Neuron (in vitro differentiated cells): ENCODE measurements around the gene MRM1.

Experiments
- H2AFZ ChIP-seq: one replicate; pipeline ENCODE4 v1.6.1; 2013; ENCODE audit warnings: low read depth, mild to moderate bottlenecking, inconsistent platforms, low read length, moderate library complexity
- H3K27me3 ChIP-seq: one replicate; pipeline ENCODE4 v1.6.1; 2013; ENCODE audit warnings: low read length; ENCODE audit not compliant: insufficient read depth
- H3K36me3 ChIP-seq: one replicate; pipeline ENCODE4 v1.6.1; 2013; ENCODE audit warnings: low read length; ENCODE audit not compliant: insufficient read depth
- H3K4me1 ChIP-seq: one replicate; pipeline ENCODE4 v1.6.1; 2013; ENCODE audit warnings: low read length; ENCODE audit not compliant: insufficient read depth
- H3K4me3 ChIP-seq: 2 replicates; pipeline ENCODE4 v1.5.1; 2013; ENCODE audit warnings: mild to moderate bottlenecking, low read length, moderate library complexity
- H3K9me3 ChIP-seq: one replicate; pipeline ENCODE4 v1.6.1; 2013; ENCODE audit warnings: low read length

The MRM1 gene, protein sequence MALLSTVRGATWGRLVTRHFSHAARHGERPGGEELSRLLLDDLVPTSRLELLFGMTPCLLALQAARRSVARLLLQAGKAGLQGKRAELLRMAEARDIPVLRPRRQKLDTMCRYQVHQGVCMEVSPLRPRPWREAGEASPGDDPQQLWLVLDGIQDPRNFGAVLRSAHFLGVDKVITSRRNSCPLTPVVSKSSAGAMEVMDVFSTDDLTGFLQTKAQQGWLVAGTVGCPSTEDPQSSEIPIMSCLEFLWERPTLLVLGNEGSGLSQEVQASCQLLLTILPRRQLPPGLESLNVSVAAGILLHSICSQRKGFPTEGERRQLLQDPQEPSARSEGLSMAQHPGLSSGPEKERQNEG

DNA sequence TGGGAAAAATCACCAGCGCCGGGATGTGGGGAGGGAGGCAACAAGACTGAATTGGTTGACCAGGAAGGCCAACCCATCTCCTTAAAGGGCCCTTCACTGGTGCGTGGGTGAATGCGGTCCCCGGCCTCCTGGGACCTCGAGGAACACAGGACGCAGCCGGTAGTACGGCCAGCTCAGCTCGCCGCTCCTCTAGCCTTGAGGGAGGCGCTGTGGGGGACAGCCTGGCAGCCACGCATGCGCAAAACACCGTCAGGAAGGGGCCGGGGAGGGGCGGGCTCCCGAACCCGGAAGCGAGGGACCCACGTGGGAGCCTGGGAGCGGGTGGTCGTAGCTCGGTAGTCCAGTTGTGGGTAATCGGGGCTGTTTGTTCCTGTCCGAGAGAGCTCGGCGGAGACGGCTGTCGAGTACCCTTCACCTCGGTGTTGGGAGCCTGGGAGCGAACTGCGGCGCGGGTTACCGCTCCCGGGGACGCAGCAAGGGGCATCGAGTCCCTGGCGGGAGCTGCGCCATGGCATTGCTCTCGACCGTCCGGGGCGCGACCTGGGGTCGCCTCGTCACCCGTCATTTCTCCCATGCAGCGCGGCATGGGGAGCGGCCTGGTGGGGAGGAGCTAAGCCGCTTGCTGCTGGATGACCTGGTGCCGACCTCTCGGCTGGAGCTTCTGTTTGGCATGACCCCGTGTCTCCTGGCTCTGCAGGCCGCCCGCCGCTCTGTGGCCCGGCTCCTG, at the start of gene MRM1:
Gene MRM1 (plus strand): TSS at position 281 of the 727 bp plus-strand sequence. CDS start 228 bp downstream, at position 509.
- H3K9me3 ChIP-seq, result no peaks in the 10 kb centered on the region
- H3K27me3 ChIP-seq, result no peaks in the 10 kb centered on the region
- H3K36me3 ChIP-seq, result no peaks in the 10 kb centered on the region
- peaks cover 21% of the 10 kb centered on the region for H3K4me1 ChIP-seq
- H3K4me3 ChIP-seq, result peak within 1 kb of the TSS; percentile 64
- H2AFZ ChIP-seq, result peak within 1 kb of the TSS; percentile 49

DNA sequence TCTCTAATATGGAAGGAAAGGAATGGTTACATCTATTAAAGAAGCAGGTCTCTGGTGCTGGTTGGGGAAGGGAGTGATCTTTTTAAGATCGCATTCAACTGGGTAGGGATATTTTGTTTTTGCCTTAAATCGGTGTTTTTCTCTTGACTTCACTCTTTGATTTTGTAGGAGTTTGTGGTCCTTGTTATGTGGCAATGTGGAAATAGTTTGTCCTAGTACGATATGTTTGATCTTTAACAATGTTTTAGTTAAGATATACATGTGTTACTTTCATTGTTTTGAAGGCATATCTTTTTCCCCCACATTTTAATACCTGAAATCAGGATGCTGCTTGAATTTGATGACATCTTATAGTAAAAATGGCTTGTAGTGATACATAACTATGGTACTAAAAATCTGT, 47.9 kb upstream of the MRM1 start:
- peaks cover 36% of the 10 kb centered on the region for H3K36me3 ChIP-seq
- H3K4me3 ChIP-seq, result no peak overlapping the region
- no peak overlapping the region for H2AFZ ChIP-seq
- H3K9me3 ChIP-seq, result no peaks in the 10 kb centered on the region
- H3K27me3 ChIP-seq, result no peaks in the 10 kb centered on the region
- H3K4me1 ChIP-seq, result no peaks in the 10 kb centered on the region

DNA sequence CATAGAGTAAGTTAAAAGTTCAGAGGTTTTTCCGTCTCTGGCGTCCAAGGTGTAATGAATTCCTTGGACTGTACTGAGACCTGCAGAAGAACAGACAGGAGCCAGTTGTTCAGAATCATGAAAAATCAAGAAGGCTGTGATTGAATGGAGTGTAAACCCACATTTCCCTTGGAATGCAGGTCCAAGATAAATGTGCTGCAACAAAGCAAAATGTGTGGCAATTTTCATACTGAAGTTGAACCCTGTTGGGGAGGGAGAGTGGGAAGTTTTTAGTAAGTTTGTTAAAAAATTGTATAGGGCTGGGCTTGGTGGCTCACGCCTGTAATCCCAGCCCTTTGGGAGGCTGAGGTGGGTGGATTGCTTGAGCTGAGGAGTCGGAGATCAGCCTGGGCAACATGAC, 35.3 kb upstream of the MRM1 start:
- no peaks in the 10 kb centered on the region for H3K27me3 ChIP-seq
- H3K9me3 ChIP-seq, result no peaks in the 10 kb centered on the region
- H2AFZ ChIP-seq, result no peak overlapping the region
- H3K4me1 ChIP-seq, result no peaks in the 10 kb centered on the region
- no peak overlapping the region for H3K4me3 ChIP-seq
- H3K36me3 ChIP-seq, result peaks cover 64% of the 10 kb centered on the region

DNA sequence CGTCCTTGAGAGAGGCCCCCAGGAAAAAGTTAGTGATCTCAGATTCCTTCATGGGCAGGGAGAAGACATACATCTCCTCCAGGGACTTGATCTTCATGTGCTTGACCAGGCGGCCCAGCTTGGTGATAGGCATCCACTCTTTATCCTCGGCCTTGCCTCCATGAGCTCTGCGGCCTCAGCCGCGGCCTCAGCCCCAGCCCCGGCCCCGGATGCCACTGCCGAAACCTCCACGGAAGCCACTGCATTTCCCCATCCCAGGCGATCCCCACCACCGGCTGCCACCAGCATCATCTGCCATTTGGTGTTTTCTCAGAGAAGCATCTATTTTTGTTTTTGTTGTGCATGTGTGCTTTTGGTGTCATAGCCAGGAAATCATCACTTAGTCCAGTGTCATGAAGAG, 26.4 kb upstream of the MRM1 start:
- H3K36me3 ChIP-seq, result peaks cover 46% of the 10 kb centered on the region
- H3K4me1 ChIP-seq, result no peaks in the 10 kb centered on the region
- no peaks in the 10 kb centered on the region for H3K27me3 ChIP-seq
- H3K4me3 ChIP-seq, result no peak overlapping the region
- H2AFZ ChIP-seq, result no peak overlapping the region
- peaks cover 4% of the 10 kb centered on the region for H3K9me3 ChIP-seq

DNA sequence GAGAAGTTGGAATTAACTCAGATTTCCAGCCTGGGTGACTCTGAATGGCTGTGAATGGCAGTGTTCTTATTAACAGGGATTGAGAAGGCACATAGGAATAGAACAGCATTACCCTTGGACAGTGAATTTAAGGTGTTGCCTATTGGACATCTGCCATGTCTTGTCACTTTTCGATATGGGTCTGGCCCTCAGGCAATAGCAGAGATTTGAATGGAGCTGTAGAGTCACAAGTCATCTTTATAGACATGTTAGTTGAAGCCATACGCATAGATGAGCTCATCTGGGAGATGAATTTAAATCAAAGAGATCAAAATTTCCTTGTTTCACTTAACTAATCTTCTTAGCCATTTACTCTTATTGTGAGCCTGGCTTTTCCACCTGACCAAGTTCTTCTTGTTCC, 24.6 kb upstream of the MRM1 start:
- H2AFZ ChIP-seq, result no peak overlapping the region
- H3K9me3 ChIP-seq, result peaks cover 4% of the 10 kb centered on the region
- H3K36me3 ChIP-seq, result peaks cover 54% of the 10 kb centered on the region
- no peaks in the 10 kb centered on the region for H3K4me1 ChIP-seq
- no peak overlapping the region for H3K4me3 ChIP-seq
- H3K27me3 ChIP-seq, result no peaks in the 10 kb centered on the region

DNA sequence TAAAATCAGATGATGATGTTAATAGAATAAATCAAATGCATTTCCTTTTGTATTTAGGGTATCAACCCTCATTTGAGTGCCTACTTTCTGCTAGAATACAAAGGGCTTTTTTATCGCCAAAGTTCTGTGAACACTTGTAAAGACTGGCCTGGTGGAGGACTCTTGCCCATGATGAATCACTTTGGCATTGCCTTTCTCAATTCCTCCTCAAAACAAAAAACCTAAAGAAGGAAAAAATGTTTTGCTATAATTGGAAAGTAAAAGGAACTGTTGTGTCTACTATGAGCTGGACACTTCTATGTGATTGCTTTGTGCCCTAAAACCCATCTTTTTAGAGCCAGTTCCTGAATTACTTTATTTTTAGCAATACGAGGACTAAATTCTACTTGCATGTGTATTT, 22.7 kb upstream of the MRM1 start:
- H3K9me3 ChIP-seq, result no peaks in the 10 kb centered on the region
- no peaks in the 10 kb centered on the region for H3K27me3 ChIP-seq
- H2AFZ ChIP-seq, result no peak overlapping the region
- H3K4me3 ChIP-seq, result no peak overlapping the region
- H3K36me3 ChIP-seq, result peaks cover 54% of the 10 kb centered on the region
- no peaks in the 10 kb centered on the region for H3K4me1 ChIP-seq

DNA sequence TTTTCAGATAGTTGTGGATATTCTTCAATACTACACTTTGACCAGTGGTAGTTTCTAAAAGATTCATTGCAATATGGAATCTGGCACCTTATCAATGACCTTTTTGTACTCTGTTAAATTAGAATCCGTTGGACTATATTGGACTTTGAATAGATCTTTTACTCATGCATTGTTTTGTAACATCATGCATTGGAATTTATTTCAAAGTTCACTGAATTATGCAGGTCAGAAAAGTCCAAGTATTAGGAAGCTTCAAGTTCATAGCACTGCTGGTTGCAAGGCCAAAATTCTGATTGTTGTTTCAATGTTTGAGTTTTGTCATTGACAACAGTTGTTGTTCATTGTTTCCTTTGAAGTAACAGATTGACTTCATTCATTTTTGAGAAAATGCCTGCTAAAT, 17.6 kb upstream of the MRM1 start:
- Histone ChIP-seq H3K4me1 (no peaks in the 10 kb centered on the region), H3K4me3 (no peak overlapping the region), H3K9me3 (no peaks in the 10 kb centered on the region), H3K36me3 (peaks cover 78% of the 10 kb centered on the region), H2AFZ (no peak overlapping the region), H3K27me3 (no peaks in the 10 kb centered on the region)

DNA sequence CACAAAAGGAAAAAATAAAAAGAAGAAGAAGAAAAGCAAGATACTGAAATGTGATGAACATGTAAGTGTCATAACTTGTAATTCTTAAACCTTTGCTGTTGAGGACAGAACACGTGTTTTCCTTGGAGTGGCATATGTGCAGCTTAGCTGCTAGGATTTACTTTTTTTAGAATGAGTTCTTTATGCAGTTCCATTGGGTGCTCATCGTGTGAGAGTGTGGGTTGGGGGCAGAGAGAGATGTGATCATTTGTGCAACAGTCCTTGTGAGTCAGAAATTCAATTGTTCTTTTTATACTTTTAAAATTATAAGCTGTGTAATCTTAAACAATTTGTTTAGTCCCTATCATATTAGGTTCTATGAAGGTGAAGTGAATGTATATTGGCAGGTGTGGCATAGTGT, 15.2 kb upstream of the MRM1 start:
- H3K4me3 ChIP-seq, result no peak overlapping the region
- peaks cover 2% of the 10 kb centered on the region for H3K4me1 ChIP-seq
- H3K9me3 ChIP-seq, result no peaks in the 10 kb centered on the region
- H3K36me3 ChIP-seq, result peaks cover 70% of the 10 kb centered on the region
- no peak overlapping the region for H2AFZ ChIP-seq
- no peaks in the 10 kb centered on the region for H3K27me3 ChIP-seq

DNA sequence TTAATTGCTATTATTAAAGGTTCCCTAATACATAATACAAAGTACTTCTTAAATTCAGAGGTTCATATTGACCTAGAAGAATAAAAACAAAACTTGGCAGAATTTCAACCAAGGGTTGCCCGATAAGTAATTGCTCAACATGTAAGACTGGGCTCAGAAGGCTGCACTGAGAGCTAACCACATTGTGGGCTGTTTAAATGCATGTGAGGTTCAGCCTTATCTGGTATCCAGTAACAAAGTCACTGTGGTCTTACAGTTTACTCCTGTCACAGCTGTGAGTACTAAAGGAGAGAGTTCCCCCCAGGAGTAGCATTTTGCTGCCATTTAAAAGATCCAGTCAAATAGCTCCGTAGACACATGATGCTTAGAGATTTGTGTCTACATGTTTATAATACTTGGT, 11.3 kb upstream of the MRM1 start:
- Histone ChIP-seq H2AFZ (no peak overlapping the region), H3K4me1 (peaks cover 23% of the 10 kb centered on the region), H3K4me3 (no peak overlapping the region), H3K9me3 (no peaks in the 10 kb centered on the region), H3K27me3 (no peaks in the 10 kb centered on the region), H3K36me3 (peaks cover 41% of the 10 kb centered on the region)

DNA sequence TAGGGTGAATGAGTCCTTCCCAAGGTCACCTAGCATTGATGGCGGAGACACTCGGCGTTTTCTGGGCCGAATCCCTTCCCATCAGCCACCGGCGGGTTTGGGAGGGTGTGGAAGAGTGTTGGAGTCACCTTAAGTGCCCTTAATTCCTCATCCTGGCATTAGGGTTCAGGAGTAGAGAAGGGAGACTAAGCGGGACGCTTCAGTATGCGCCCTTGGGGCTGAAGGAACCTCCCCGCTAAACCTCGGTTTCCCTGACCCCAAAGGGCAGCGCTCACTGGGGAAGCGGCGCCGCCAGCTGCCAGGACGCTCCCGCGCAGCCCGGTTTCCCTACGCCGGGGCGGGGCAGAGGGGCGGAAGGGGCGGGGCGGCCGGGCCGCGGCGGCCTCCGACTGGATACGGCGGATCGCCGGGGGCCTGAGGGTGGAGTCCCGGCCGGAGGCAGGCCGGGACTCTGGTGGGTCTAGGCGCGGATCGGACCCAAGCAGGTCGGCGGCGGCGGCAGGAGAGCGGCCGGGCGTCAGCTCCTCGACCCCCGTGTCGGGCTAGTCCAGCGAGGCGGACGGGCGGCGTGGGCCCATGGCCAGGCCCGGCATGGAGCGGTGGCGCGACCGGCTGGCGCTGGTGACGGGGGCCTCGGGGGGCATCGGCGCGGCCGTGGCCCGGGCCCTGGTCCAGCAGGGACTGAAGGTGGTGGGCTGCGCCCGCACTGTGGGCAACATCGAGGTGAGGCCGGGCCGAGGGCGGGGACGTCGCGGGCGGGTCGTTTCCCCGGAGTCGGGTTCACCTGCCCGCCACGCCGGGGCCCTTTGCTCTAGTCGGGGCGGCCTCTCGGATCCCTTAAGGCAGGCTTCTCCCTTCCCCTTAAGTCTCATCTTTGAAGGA, 9.7 kb upstream of the MRM1 start, which contains the start of gene DHRS11:
Gene DHRS11 (plus strand): TSS at position 446 of the 882 bp plus-strand sequence. CDS start 131 bp downstream, at position 577.
- H3K4me1 ChIP-seq, result peaks cover 23% of the 10 kb centered on the region
- H3K4me3 ChIP-seq, result peak within 1 kb of the TSS; percentile 89
- H2AFZ ChIP-seq, result peak within 1 kb of the TSS; percentile 91
- H3K27me3 ChIP-seq, result no peaks in the 10 kb centered on the region
- no peaks in the 10 kb centered on the region for H3K9me3 ChIP-seq
- H3K36me3 ChIP-seq, result peaks cover 30% of the 10 kb centered on the region

DNA sequence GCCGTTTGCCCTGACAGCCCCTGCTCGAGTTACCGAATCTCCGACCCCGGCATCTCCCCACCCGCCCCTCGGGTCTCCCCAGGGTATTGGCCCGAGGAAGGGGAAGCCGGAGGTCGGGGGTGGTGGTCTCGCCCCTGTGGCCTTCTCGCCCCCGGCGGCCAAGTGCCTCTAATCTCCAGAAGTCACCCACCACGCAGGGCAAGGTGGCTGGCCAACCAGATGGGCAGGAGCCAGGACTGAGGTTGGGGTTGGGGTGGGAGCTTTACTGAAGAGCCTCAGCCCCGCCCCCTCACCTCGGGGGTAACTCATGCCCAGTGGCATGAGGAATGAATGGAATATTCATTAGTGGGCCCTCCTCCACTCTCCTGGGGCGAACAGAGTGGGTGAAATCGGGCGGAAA, 9.1 kb upstream of the MRM1 start:
- H3K36me3 ChIP-seq, result peaks cover 24% of the 10 kb centered on the region

DNA sequence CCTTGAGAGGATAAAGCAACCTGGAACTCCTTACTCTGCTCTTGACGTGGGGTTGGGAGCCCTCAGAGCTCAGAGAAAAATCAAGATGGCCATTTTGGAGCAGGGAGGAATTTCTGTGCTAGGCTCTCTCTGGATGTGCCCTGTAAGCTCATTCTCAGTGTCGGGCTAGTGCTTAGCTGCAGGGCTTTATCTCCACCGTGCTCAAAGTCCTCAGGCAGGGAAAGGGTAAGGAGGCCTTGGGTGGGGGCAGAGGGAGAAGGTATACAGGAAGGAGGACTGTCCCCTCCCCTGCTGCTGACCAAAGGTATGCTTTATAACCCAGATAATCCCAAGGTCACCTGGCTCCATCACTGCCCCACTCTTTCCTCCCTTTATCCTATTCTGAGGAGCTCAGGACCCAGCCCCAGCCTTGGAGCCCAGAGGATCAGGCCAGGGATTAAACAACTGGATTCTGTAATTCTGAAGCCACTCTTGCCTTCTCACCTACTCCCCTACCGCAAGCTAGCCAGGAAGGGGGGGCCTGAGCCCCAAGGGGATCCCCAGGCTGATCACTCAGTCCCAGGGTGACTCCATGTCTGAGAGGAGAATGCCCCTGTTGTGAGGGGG, 8.6 kb upstream of the MRM1 start:
- H3K27me3 ChIP-seq, result no peaks in the 10 kb centered on the region
- peaks cover 20% of the 10 kb centered on the region for H3K36me3 ChIP-seq

More for the DNA sequence above, 9.1 kb upstream of the MRM1 start:
- no peaks in the 10 kb centered on the region for H3K9me3 ChIP-seq
- peak overlapping the region; percentile 89 for H3K4me3 ChIP-seq
- H3K4me1 ChIP-seq, result peaks cover 23% of the 10 kb centered on the region
- H2AFZ ChIP-seq, result peak overlapping the region; percentile 91
- H3K27me3 ChIP-seq, result no peaks in the 10 kb centered on the region

More for the DNA sequence above, 8.6 kb upstream of the MRM1 start:
- Histone ChIP-seq H2AFZ (peak overlapping the region; percentile 91), H3K4me1 (peaks cover 23% of the 10 kb centered on the region), H3K4me3 (peak overlapping the region; percentile 89), H3K9me3 (no peaks in the 10 kb centered on the region)
